IMR-90 (cell line): ENCODE measurements around the gene MARCHF3. TPM values are rescaled to one million over a fixed set of nuclear protein-coding genes. Genes with fewer than 3 reads are reported as not detected.

Experiments
- ATAC-seq: fragments of 200-7000 bp; cut with Tn5 transposase; 2 replicates; pipeline ENCODE4 v1.9.1; 2020; ENCODE audit warnings: low read depth, mild to moderate bottlenecking, moderate library complexity
- BruUV-seq: library from RNA; stranded (reverse); fragments of 400-500 nt; replicated peaks from 2 replicates; lab custom pipeline; 2021; lab: Mats Ljungman, UMichigan
- CTCF ChIA-PET: fragments of 300-600 bp; formaldehyde crosslinking; extraction: SDS; loops from one replicate; lab custom pipeline; 2021; ENCODE audit warnings: antibody characterized with exemption; lab: Yijun Ruan, JAX
- POLR2A ChIA-PET: fragments of 300-600 bp; sonication (Branson Sonifier 250); formaldehyde crosslinking; loops from one replicate; lab custom pipeline; 2022; ENCODE audit warnings: antibody characterized with exemption; ENCODE audit not compliant: unreplicated experiment; lab: Charles Lee
- DNase-seq: peaks from one replicate; pipeline ENCODE4 v3.0.0; 2013
- H2AFZ ChIP-seq: replicated peaks from 2 replicates; pipeline ENCODE3; 2013; ENCODE audit warnings: low read length, mild to moderate bottlenecking; ENCODE audit not compliant: poor library complexity
- H2AK5ac ChIP-seq: 2 replicates; pipeline ENCODE4 v1.6.1; 2013; ENCODE audit warnings: low read depth, low read length, inconsistent platforms
- H2AK9ac ChIP-seq: replicated peaks from 2 replicates; pipeline ENCODE3; 2013; ENCODE audit warnings: mild to moderate bottlenecking, low read depth, low read length, moderate library complexity; ENCODE audit not compliant: poor library complexity
- H2BK120ac ChIP-seq: 2 replicates; pipeline ENCODE4 v1.6.1; 2013; ENCODE audit warnings: low read depth, low read length, inconsistent platforms
- H2BK15ac ChIP-seq: 3 replicates; pipeline ENCODE4 v1.6.1; 2013; ENCODE audit warnings: low read depth, low read length, inconsistent platforms
- H2BK20ac ChIP-seq: 2 replicates; pipeline ENCODE4 v1.6.1; 2013; ENCODE audit warnings: low read depth, mild to moderate bottlenecking, inconsistent platforms, low read length, moderate library complexity
- H2BK5ac ChIP-seq: 2 replicates; pipeline ENCODE4 v1.6.1; 2013; ENCODE audit warnings: mild to moderate bottlenecking, low read depth, low read length, inconsistent platforms; ENCODE audit not compliant: poor library complexity, severe bottlenecking
- H3K14ac ChIP-seq: replicated peaks from 2 replicates; pipeline ENCODE4 v1.6.1; 2013; ENCODE audit warnings: low read depth, low read length, inconsistent platforms
- H3K18ac ChIP-seq: 2 replicates; pipeline ENCODE4 v1.6.1; 2013; ENCODE audit warnings: low read depth, low read length, control low read depth
- H3K23ac ChIP-seq: 2 replicates; pipeline ENCODE4 v1.6.1; 2013; ENCODE audit warnings: low read depth, low read length, inconsistent platforms
- H3K27ac ChIP-seq: 2 replicates; pipeline ENCODE4 v1.5.1; 2013; ENCODE audit warnings: mild to moderate bottlenecking, control low read depth, low read length; ENCODE audit not compliant: insufficient read depth
- H3K27me3 ChIP-seq: 2 replicates; pipeline ENCODE4 v1.6.1; 2013; ENCODE audit warnings: low read length; ENCODE audit not compliant: control insufficient read depth, insufficient read depth
- H3K36me3 ChIP-seq: 2 replicates; pipeline ENCODE4 v1.6.1; 2013; ENCODE audit warnings: low read length, mixed read lengths; ENCODE audit not compliant: control insufficient read depth, insufficient read depth
- H3K4ac ChIP-seq: 2 replicates; pipeline ENCODE4 v1.6.1; 2013; ENCODE audit warnings: low read depth, low read length, inconsistent platforms
- H3K4me1 ChIP-seq: 2 replicates; pipeline ENCODE4 v1.6.1; 2013; ENCODE audit warnings: low read length, mixed read lengths; ENCODE audit not compliant: control insufficient read depth, insufficient read depth
- H3K4me2 ChIP-seq: 2 replicates; pipeline ENCODE4 v1.6.1; 2013; ENCODE audit warnings: low read depth, mild to moderate bottlenecking, control low read depth, low read length, moderate library complexity
- H3K4me3 ChIP-seq: 2 replicates; pipeline ENCODE4 v1.5.1; 2013; ENCODE audit warnings: low read depth, mild to moderate bottlenecking, control low read depth, low read length, moderate library complexity; ENCODE audit not compliant: insufficient read depth
- H3K56ac ChIP-seq: 2 replicates; pipeline ENCODE4 v1.6.1; 2013; ENCODE audit warnings: low read length, inconsistent platforms; ENCODE audit not compliant: insufficient read depth; ENCODE audit errors: extremely low read depth
- H3K79me1 ChIP-seq, 2 experiments: 2 replicates each; pipeline ENCODE4 v1.6.1; 2013; ENCODE audit warnings: low read length in 2 of 2, inconsistent platforms in 1 of 2, low read depth in 1 of 2
- H3K9ac ChIP-seq: 2 replicates; pipeline ENCODE4 v1.6.1; 2013; ENCODE audit warnings: low read depth, low read length, control low read depth
- H3K9me1 ChIP-seq: 2 replicates; pipeline ENCODE4 v1.6.1; 2013; ENCODE audit warnings: low read length, inconsistent platforms; ENCODE audit not compliant: insufficient read depth
- H3K9me3 ChIP-seq: 2 replicates; pipeline ENCODE4 v1.6.1; 2013; ENCODE audit warnings: low read length; ENCODE audit not compliant: control insufficient read depth, insufficient read depth
- H4K20me1 ChIP-seq: 2 replicates; pipeline ENCODE4 v1.6.1; 2013; ENCODE audit warnings: low read length, inconsistent platforms; ENCODE audit not compliant: insufficient read depth
- H4K5ac ChIP-seq: 2 replicates; pipeline ENCODE4 v1.6.1; 2013; ENCODE audit warnings: mild to moderate bottlenecking, low read depth, low read length, control low read depth
- H4K8ac ChIP-seq, 2 experiments: 2 replicates each; pipeline ENCODE4 v1.6.1; 2013; ENCODE audit warnings: low read depth in 2 of 2, low read length in 2 of 2, control low read depth in 1 of 2, inconsistent platforms in 1 of 2
- H4K91ac ChIP-seq: 2 replicates; pipeline ENCODE4 v1.6.1; 2013; ENCODE audit warnings: low read depth, low read length, inconsistent platforms; ENCODE audit not compliant: insufficient read depth
- BHLHE40 ChIP-seq: fragments of 150-350 bp; IDR thresholded peaks from 2 replicates; pipeline ENCODE4 v1.6.1; 2016; ENCODE audit warnings: mild to moderate bottlenecking, low read depth, low read length
- CEBPB ChIP-seq: IDR thresholded peaks from 2 replicates; pipeline ENCODE4 v1.6.1; 2012; ENCODE audit warnings: low read depth, low read length, improper control_type of control experiment
- CHD1 ChIP-seq: IDR thresholded peaks from 2 replicates; pipeline ENCODE4 v1.6.1; 2012; ENCODE audit warnings: low read depth, low read length, improper control_type of control experiment
- FOS ChIP-seq: fragments of 150-350 bp; IDR thresholded peaks from 2 replicates; pipeline ENCODE4 v1.6.1; 2016; ENCODE audit warnings: low read depth, low read length
- MAFK ChIP-seq: IDR thresholded peaks from 2 replicates; pipeline ENCODE4 v1.6.1; 2012; ENCODE audit warnings: low read depth, low read length, improper control_type of control experiment
- MAZ ChIP-seq: IDR thresholded peaks from 2 replicates; pipeline ENCODE4 v1.6.1; 2012; ENCODE audit warnings: low read depth, mild to moderate bottlenecking, low read length, improper control_type of control experiment, moderate library complexity, borderline replicate concordance
- MXI1 ChIP-seq: IDR thresholded peaks from 2 replicates; pipeline ENCODE4 v1.6.1; 2012; ENCODE audit warnings: low read depth, mild to moderate bottlenecking, low read length, moderate library complexity, borderline replicate concordance
- NFE2L2 ChIP-seq: fragments of 150-350 bp; IDR thresholded peaks from 2 replicates; pipeline ENCODE4 v1.6.1; 2016; ENCODE audit warnings: low read depth, mild to moderate bottlenecking, low read length
- POLR2A ChIP-seq: IDR thresholded peaks from 2 replicates; pipeline ENCODE4 v1.6.1; 2012; ENCODE audit warnings: mild to moderate bottlenecking, low read depth, low read length
- RAD21 ChIP-seq: IDR thresholded peaks from 2 replicates; pipeline ENCODE4 v1.6.1; 2012; ENCODE audit warnings: low read length, improper control_type of control experiment
- RCOR1 ChIP-seq: IDR thresholded peaks from 2 replicates; pipeline ENCODE4 v1.6.1; 2012; ENCODE audit warnings: mild to moderate bottlenecking, low read length, improper control_type of control experiment; ENCODE audit not compliant: insufficient replicate concordance
- RFX5 ChIP-seq: IDR thresholded peaks from 2 replicates; pipeline ENCODE4 v1.8.0; 2012; ENCODE audit warnings: low read depth, mild to moderate bottlenecking, low read length, moderate library complexity
- SMC3 ChIP-seq: fragments of 150-350 bp; IDR thresholded peaks from 2 replicates; pipeline ENCODE4 v1.6.1; 2016; ENCODE audit warnings: low read depth, mild to moderate bottlenecking, antibody characterized with exemption, low read length, moderate library complexity
- WGBS, 2 experiments: methylation state at CpG; one replicate each; pipeline versions ENCODE4 v1.1.5 to v1.1.7; 2013; ENCODE audit warnings: missing lambda C conversion rate in 2 of 2; ENCODE audit not compliant: insufficient read length in 1 of 2; ENCODE audit errors: extremely low coverage in 2 of 2; 5-methylcytosine and 5-hydroxymethylcytosine counted together
- dilution Hi-C: fragments of 300-500 bp; cut with HindIII; formaldehyde crosslinking; loops from one replicate; pipeline ENCODE4 v1.14.3; 2018; ENCODE audit warnings: low sequenced_read_pairs; ENCODE audit not compliant: unreplicated experiment
- in situ Hi-C: fragments of 300-500 bp; cut with MboI; formaldehyde crosslinking; loops from 3 replicates; pipeline ENCODE4 v1.14.3; 2019; ENCODE audit warnings: low sequenced_read_pairs, inconsistent platforms, mixed read lengths
- intact Hi-C: fragments of 100-400 bp; cut with micrococcal nuclease; formaldehyde crosslinking; loops from 2 replicates; pipeline ENCODE4 v1.10.0; 2022
- polyA plus RNA-seq, 3 experiments: library from polyadenylated mRNA; depleted of rRNA; stranded (reverse); fragments of >200 nt; gene quantifications; 2 replicates each; pipeline ENCODE4 v1.2.3, GENCODE V29; 2012; ENCODE audit warnings: low replicate concordance in 1 of 3
- total RNA-seq: library from RNA; depleted of rRNA; stranded (reverse); fragments of >200 nt; gene quantifications from 2 replicates; pipeline ENCODE4 v1.2.3, GENCODE V29; 2012
- TF ChIP-seq, protein P1 (sequence below): fragments of 150-350 bp; IDR thresholded peaks from 2 replicates; pipeline ENCODE4 v1.6.1; 2017; ENCODE audit warnings: mild to moderate bottlenecking, antibody characterized with exemption, low read length, low read depth
- TF ChIP-seq, protein P2 (sequence below): conservative IDR thresholded peaks from 2 replicates; pipeline ENCODE4 v1.5.1; 2012; ENCODE audit warnings: mild to moderate bottlenecking, low read depth, low read length, improper control_type of control experiment
- TF ChIP-seq, protein P3 (sequence below): fragments of 150-350 bp; IDR thresholded peaks from 2 replicates; pipeline ENCODE4 v1.6.1; 2016; ENCODE audit warnings: low read depth, mild to moderate bottlenecking, low read length, moderate library complexity, borderline replicate concordance

Gene MARCHF3
- total and polyA plus RNA-seq, 2 of the 4 experiments (the other 2 are of a cell fraction): 11.2 to 18.8 TPM

DNA sequence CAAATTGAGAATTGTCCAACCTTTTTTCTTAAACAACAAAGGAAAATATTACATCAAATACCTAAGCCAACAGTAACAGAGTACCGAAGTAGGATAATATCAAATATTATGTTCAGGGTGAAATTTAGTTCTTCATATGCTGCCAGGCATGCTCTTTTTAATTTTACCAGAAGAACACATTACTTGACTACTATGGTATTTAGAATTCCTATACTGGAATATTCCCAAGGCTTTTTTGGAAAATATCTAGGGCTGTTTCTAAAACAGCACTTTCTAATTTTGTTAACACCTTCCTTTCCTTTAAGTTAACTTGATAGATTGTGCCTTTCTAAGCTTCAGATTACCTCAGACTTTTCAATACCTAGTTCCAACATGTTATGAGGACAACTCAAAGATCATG, 48.7 kb downstream of the MARCHF3 start:
- H3K18ac ChIP-seq: no peak overlapping the region
- H3K4me1 ChIP-seq: peaks cover 4% of the 10 kb centered on the region
- H2BK20ac ChIP-seq: no peak overlapping the region
- H3K4me2 ChIP-seq: no peak overlapping the region
- H4K20me1 ChIP-seq: no peaks in the 10 kb centered on the region
- no peak overlapping the region for H3K56ac ChIP-seq
- intact Hi-C loops: no loop called here
- CTCF ChIA-PET: no interaction called here
- peaks cover 12 to 13% of the 10 kb centered on the region in 2 experiments for H3K79me1 ChIP-seq
- no peak overlapping the region for H3K9ac ChIP-seq
- H3K4ac ChIP-seq: no peak overlapping the region
- H2AK5ac ChIP-seq: no peak overlapping the region
- dilution Hi-C loops: no loop called here
- no peaks in the 10 kb centered on the region for H3K27me3 ChIP-seq
- BruUV-seq: no TSS peak
- no peaks in the 10 kb centered on the region for H3K36me3 ChIP-seq
- H3K9me3 ChIP-seq: no peaks in the 10 kb centered on the region
- H3K27ac ChIP-seq: no peak overlapping the region
- H3K4me3 ChIP-seq: no peak overlapping the region
- in situ Hi-C loops: no loop called here
- H2BK15ac ChIP-seq: no peak overlapping the region
- no peak overlapping the region for H2BK5ac ChIP-seq
- no peak overlapping the region for H2BK120ac ChIP-seq
- POLR2A ChIA-PET: no interaction called here
- WGBS, 2 experiments: no CpG with 5 or more reads among the region's 1 CpG
- no peak for DNase-seq
- no peak overlapping the region for H2AK9ac ChIP-seq
- peaks cover 3% of the 10 kb centered on the region; the same call in 1 of the 2 replicates for H3K9me1 ChIP-seq
- no peak overlapping the region for H2AFZ ChIP-seq
- no peak overlapping the region for H4K8ac ChIP-seq
- H3K23ac ChIP-seq: no peak overlapping the region
- no peak for ATAC-seq
- no peak overlapping the region for H4K91ac ChIP-seq
- no peak for TF ChIP-seq FOS
- TF ChIP-seq CEBPB: no peak
- TF ChIP-seq RFX5: no peak
- no peak for TF ChIP-seq MAZ
- TF ChIP-seq RAD21: no peak
- TF ChIP-seq NFE2L2: no peak
- TF ChIP-seq MAFK: no peak
- TF ChIP-seq, protein P1, sequence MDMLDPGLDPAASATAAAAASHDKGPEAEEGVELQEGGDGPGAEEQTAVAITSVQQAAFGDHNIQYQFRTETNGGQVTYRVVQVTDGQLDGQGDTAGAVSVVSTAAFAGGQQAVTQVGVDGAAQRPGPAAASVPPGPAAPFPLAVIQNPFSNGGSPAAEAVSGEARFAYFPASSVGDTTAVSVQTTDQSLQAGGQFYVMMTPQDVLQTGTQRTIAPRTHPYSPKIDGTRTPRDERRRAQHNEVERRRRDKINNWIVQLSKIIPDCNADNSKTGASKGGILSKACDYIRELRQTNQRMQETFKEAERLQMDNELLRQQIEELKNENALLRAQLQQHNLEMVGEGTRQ: no peak
- no peak for TF ChIP-seq CHD1
- TF ChIP-seq SMC3: no peak
- TF ChIP-seq BHLHE40: no peak
- TF ChIP-seq, protein P2, sequence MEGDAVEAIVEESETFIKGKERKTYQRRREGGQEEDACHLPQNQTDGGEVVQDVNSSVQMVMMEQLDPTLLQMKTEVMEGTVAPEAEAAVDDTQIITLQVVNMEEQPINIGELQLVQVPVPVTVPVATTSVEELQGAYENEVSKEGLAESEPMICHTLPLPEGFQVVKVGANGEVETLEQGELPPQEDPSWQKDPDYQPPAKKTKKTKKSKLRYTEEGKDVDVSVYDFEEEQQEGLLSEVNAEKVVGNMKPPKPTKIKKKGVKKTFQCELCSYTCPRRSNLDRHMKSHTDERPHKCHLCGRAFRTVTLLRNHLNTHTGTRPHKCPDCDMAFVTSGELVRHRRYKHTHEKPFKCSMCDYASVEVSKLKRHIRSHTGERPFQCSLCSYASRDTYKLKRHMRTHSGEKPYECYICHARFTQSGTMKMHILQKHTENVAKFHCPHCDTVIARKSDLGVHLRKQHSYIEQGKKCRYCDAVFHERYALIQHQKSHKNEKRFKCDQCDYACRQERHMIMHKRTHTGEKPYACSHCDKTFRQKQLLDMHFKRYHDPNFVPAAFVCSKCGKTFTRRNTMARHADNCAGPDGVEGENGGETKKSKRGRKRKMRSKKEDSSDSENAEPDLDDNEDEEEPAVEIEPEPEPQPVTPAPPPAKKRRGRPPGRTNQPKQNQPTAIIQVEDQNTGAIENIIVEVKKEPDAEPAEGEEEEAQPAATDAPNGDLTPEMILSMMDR: no peak
- no peak for TF ChIP-seq POLR2A
- no peak for TF ChIP-seq MXI1
- TF ChIP-seq RCOR1: no peak
- TF ChIP-seq, protein P3, sequence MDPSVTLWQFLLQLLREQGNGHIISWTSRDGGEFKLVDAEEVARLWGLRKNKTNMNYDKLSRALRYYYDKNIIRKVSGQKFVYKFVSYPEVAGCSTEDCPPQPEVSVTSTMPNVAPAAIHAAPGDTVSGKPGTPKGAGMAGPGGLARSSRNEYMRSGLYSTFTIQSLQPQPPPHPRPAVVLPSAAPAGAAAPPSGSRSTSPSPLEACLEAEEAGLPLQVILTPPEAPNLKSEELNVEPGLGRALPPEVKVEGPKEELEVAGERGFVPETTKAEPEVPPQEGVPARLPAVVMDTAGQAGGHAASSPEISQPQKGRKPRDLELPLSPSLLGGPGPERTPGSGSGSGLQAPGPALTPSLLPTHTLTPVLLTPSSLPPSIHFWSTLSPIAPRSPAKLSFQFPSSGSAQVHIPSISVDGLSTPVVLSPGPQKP: no peak
- no peak overlapping the region for H3K14ac ChIP-seq
- no peak overlapping the region for H4K5ac ChIP-seq
